Stimulated activated naive CD8-positive, alpha-beta T cell treated with anti-CD3 and anti-CD28 coated beads, Interleukin-15, Interleukin-2, amounts not matched to agents 100 ng/mL and 50 ng/mL, for 24 hours (primary cell): ENCODE measurements around the gene NTRK2.

Experiments
- H3K27ac Mint-ChIP-seq: one replicate; pipeline ENCODE4 v1.8.0; 2021; ENCODE audit warnings: mild to moderate bottlenecking, mixed read lengths
- H3K27me3 Mint-ChIP-seq: one replicate; pipeline ENCODE4 v1.8.0; 2021; ENCODE audit warnings: mixed read lengths
- H3K36me3 Mint-ChIP-seq: one replicate; pipeline ENCODE4 v1.8.0; 2021; ENCODE audit warnings: low read depth, mixed read lengths
- H3K4me1 Mint-ChIP-seq: one replicate; pipeline ENCODE4 v1.8.0; 2021; ENCODE audit warnings: low read depth, mixed read lengths
- H3K4me3 Mint-ChIP-seq: one replicate; pipeline ENCODE4 v1.8.0; 2021; ENCODE audit warnings: mild to moderate bottlenecking, mixed read lengths
- H3K9me3 Mint-ChIP-seq: one replicate; pipeline ENCODE4 v1.8.0; 2021; ENCODE audit warnings: mixed read lengths

Gene NTRK2

DNA sequence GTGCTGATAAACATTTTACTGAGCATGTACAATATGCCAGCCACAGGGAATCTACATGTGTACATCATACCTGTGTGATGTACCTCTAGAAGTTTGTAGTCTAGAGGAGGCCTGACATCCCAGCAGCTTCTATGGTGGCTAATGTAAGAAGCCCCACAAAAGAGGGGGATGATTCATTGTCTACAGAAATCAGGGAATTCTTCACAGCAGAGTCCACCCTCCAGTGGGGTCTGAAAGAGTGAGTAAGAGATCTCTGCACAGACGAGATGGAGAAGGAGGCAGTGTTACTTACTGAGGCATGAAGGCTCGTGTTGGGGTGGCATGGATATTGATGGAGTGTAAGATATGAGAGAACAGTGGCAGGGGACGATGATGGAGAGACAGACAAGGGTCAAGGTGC, 103.0 kb downstream of the NTRK2 start:
- Mint-ChIP-seq H3K36me3 (no peaks in the 10 kb centered on the region), H3K4me1 (no peaks in the 10 kb centered on the region), H3K9me3 (no peaks in the 10 kb centered on the region), H3K4me3 (no peak overlapping the region), H3K27me3 (no peaks in the 10 kb centered on the region), H3K27ac (no peak overlapping the region)

DNA sequence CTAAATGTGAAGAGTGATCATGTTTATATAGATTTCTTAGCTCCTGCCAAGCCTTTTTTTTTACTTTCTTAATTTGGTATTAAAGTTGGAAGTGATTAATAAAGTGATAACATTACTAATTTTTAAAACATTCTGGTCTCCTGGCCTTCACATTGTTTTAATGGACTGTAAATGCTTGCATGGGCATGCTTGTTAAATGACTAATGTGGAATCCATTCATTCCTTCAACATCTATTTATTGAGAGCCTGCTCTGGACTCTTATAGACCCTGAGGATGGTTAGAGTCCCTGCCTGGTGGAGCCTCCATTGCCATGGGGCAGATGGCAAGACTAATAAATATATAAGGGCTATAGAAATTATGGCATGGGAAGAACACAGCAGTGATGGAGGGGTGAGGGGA, 103.5 kb downstream of the NTRK2 start:
- Mint-ChIP-seq H3K36me3 (no peaks in the 10 kb centered on the region), H3K4me3 (no peak overlapping the region), H3K27me3 (no peaks in the 10 kb centered on the region), H3K9me3 (no peaks in the 10 kb centered on the region), H3K4me1 (no peaks in the 10 kb centered on the region), H3K27ac (no peak overlapping the region)

DNA sequence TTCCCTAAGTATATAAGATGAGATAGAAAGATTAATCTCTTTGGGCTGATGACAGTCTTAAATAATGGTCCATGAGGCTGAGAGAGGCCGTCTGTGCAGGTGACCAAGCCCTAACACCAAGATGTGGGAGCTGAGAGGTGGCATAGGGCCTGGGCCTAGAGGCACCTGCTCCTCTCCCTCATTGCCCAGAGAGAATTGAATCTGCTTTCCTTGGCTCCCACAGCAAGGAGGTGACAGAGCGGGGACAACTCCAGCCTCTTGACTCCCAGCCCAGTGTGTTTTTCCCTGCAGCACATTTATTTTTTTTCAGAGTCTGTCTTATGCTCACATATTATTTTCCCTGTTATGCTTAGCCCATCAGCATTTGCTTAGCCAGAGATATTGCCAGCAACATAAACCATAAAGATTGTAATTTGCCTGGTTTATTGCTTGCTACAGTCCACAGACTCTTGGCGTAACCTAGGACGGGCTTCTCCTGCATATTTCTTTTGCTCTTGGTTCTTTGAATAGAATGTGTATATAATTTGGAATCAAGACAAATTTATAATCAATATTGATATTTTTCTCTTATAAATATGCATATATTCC, 105.6 kb downstream of the NTRK2 start:
- H3K36me3 Mint-ChIP-seq: no peaks in the 10 kb centered on the region
- H3K9me3 Mint-ChIP-seq: no peaks in the 10 kb centered on the region
- no peak overlapping the region for H3K4me3 Mint-ChIP-seq
- H3K27ac Mint-ChIP-seq: no peak overlapping the region
- H3K4me1 Mint-ChIP-seq: no peaks in the 10 kb centered on the region
- no peaks in the 10 kb centered on the region for H3K27me3 Mint-ChIP-seq

DNA sequence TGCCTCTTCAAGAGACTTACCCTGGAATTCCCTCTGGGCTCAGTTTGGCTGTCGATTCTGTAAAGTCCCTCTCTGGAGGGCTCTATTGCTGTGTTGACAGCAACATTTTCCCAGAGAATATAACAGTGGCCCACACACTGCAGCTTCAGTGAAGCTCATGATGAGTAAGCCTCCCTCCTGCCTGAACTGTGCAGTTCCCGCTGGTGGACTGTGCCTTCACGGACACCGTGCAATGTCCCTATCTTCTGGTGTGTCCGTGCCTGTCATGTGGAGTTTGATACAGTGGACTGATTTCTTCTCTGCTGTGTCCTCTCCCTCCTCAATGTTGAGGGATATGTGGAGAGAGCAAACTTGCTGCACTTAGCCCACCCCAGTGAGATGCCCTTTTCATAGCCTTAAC, 109.0 kb downstream of the NTRK2 start:
- Mint-ChIP-seq H3K4me3 (no peak overlapping the region), H3K36me3 (no peaks in the 10 kb centered on the region), H3K27me3 (peaks cover 11% of the 10 kb centered on the region), H3K4me1 (no peaks in the 10 kb centered on the region), H3K9me3 (no peaks in the 10 kb centered on the region), H3K27ac (no peak overlapping the region)

DNA sequence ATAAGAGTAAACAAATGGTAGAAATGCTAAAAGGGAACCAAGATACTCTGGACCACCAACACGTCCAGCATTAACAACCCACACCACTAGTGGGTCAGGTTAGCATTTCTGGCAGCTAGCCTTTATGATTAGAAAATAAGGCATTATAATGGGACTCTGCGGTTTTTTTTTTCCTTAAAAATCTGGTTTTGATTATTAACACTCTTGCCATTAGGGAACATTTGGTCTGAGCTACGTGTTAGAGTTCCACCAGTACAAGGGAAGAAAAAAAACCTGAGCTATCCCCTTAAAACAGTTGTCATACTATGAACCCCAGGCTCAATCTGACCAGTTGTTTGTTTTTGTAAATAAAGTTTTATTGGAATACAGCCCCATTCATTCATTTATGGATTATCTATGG, 110.4 kb downstream of the NTRK2 start:
- Mint-ChIP-seq H3K4me3 (no peak overlapping the region), H3K36me3 (no peaks in the 10 kb centered on the region), H3K27ac (no peak overlapping the region), H3K4me1 (no peaks in the 10 kb centered on the region), H3K27me3 (peaks cover 11% of the 10 kb centered on the region), H3K9me3 (no peaks in the 10 kb centered on the region)

DNA sequence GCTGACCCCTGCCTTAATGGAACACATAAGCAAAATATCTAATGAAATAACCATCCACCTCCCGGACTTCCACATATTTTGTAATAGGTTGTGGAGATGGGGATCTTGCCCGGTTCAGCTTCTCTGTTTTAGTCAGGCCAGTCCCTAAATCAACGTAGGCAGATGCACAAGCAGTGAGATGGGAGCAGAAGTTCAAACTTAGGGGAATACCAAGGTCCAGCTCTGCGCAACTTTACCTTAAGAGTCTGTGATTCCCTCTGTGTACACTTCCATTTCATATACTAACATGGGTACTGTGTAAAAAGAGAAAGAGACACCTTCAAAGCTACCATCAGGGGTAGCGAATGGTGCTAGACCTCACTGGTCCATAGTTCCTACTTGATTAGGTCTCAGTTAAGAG, 110.9 kb downstream of the NTRK2 start:
- H3K27me3 Mint-ChIP-seq: peaks cover 11% of the 10 kb centered on the region
- H3K36me3 Mint-ChIP-seq: no peaks in the 10 kb centered on the region

DNA sequence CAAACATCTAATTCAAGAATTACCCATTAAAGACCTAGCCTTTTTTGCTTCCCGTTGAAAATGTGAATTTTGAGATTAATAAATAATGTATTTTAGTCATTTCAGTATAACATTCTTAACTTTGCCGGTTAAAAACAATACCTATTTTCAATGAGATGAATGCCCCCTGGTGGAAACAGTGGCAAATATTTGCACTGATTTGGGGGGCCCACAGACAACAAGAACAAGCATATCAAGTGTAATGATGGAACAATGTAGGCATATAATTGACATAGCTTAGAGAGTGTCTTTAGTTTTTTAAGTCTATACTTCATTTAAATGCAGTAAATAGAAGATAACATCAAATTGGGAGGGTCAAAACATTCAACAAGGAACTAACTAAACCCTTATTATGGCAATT, 111.9 kb downstream of the NTRK2 start:
- H3K27ac Mint-ChIP-seq: no peak overlapping the region

More for the DNA sequence above, 110.9 kb downstream of the NTRK2 start:
- H3K4me3 Mint-ChIP-seq: no peak overlapping the region
- no peaks in the 10 kb centered on the region for H3K9me3 Mint-ChIP-seq
- no peak overlapping the region for H3K27ac Mint-ChIP-seq
- no peaks in the 10 kb centered on the region for H3K4me1 Mint-ChIP-seq

DNA sequence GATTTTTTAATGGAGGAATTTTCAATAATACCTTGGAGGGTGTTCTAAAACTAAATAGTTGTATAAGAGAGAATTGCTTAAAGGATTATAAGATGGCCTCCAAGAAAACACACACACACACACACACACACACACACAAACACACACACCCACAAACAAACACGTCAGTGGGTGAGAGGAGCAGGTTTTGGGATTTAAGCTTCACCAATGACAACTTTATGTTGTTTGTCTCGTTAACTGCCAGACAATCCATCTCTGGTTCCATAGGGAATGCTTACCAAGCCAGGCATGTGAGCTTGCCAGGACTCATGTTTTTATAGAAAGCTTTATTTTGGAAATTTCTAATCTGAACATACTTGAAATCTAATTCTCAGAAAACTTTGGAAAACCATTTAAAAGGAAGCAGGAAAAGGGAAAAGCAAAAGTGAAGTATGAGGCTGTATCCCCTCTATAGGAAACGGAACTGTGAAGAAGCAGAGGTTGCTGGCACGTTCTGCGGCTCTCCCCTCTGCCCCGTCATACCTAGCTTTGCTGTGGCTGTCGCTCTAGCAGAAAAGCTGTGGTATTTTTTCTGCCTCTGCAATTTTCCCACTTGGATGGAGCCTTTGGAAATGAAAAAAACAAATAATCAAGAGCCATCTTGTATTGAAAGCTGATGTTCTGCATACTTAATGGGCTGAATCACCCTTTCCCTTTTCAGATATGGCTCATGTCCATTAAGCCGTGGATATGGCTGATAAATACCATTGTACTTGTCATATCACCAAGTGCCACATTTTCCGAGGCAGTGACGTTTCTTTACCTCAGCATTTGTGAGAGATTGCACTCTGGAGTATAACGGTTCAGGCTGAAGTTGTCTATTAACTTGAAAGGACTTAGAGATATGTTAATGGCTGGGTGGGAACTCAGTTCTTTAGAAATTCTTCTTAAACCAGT, 112.7 kb downstream of the NTRK2 start:
- H3K27ac Mint-ChIP-seq: no peak overlapping the region

More for the DNA sequence above, 111.9 kb downstream of the NTRK2 start:
- no peaks in the 10 kb centered on the region for H3K4me1 Mint-ChIP-seq
- no peaks in the 10 kb centered on the region for H3K36me3 Mint-ChIP-seq
- H3K27me3 Mint-ChIP-seq: peaks cover 11% of the 10 kb centered on the region
- no peak overlapping the region for H3K4me3 Mint-ChIP-seq
- H3K9me3 Mint-ChIP-seq: no peaks in the 10 kb centered on the region

DNA sequence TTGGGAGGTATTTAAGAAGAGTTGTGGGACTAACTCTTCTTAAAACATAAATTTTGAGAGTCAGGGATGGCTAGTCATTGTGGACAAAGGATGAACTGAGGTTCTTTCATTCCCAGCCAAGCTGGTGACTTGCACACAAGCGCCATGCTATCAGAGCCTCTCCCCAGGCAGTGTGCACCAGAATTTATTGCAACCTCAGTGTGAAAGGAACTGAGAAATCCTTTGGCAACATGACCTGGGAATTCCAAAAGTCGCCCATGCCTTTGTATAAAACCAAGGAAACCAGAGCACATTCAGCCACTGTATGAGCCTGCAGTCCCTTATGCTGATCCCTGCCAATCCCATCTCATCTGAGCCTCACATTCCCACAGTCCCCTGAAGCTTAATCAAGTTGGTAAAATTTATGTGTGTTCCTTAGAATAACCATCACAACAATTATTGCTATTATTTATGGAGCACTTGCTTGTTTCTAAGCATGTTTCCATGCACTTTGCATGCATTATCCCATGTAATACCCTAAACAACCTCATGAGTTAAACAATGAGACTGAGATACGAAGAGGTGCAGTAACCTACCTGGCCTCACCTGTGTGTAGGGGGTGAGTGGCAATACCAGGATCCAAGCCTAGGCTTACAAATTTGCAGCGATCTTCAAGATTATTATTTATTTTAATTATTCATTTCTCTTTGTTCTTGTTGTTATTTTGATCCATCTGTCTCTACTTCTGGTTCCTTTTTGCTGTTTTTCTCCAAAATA, 116.4 kb downstream of the NTRK2 start:
- Mint-ChIP-seq H3K27ac (no peak overlapping the region), H3K27me3 (peaks cover 8% of the 10 kb centered on the region), H3K36me3 (no peaks in the 10 kb centered on the region), H3K4me1 (no peaks in the 10 kb centered on the region), H3K9me3 (no peaks in the 10 kb centered on the region), H3K4me3 (no peak overlapping the region)

More for the DNA sequence above, 112.7 kb downstream of the NTRK2 start:
- Mint-ChIP-seq H3K9me3 (no peaks in the 10 kb centered on the region), H3K4me3 (no peak overlapping the region), H3K27me3 (peaks cover 11% of the 10 kb centered on the region), H3K4me1 (no peaks in the 10 kb centered on the region), H3K36me3 (no peaks in the 10 kb centered on the region)

DNA sequence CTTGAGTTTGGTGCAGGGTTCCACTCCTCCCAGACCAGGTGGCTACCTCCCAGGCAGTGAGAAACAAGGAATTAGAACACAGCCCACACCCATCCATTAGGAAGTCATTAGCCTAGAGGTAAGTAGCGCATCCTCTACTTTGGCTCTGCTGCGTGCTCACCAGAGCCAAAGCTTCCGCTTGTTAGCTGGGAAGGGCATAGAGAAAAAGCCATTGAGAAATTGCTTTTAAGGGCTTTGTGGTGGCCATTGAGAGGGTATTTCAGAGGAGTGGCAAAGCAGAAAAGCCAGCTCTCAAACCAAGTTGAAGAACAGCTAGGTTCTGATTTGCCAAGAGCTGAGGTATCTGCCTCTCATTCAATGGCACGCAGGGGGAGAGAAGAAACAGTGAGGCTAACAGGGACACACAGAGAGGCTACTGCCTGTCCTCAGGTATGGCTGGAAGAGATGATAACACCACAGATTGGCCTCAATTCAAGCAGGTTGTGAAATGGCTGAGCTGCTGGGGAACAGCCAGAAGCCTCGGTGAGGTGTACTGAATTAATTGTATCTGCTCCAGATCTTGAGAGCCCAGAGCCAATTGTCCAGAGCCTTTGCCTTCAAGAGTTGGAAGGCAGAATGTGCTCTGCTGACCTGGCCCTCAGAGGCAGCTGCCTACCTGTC, 119.4 kb downstream of the NTRK2 start:
- H3K36me3 Mint-ChIP-seq: no peaks in the 10 kb centered on the region
- H3K4me3 Mint-ChIP-seq: no peak overlapping the region
- no peaks in the 10 kb centered on the region for H3K4me1 Mint-ChIP-seq
- no peaks in the 10 kb centered on the region for H3K9me3 Mint-ChIP-seq
- H3K27ac Mint-ChIP-seq: no peak overlapping the region
- peaks cover 3% of the 10 kb centered on the region for H3K27me3 Mint-ChIP-seq

DNA sequence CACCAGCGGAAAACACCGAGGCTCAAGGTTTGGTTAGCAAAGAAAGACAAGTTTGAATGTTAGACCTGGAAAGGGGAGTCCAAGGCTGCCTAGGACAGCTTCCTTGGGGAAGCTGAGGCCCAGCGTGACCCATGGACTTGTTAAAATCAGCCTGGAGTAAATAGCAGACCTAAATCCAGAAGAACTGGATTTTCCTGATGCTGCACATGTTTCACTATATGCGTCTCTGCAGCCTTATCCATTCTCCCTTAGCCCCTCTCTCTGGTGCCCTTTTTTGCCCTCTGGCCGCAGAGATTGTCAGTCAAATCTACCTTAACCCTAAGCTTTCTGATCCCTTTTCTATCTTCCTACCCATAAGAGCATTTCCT, 119.9 kb downstream of the NTRK2 start:
- H3K27me3 Mint-ChIP-seq: peaks cover 3% of the 10 kb centered on the region
- H3K4me1 Mint-ChIP-seq: no peaks in the 10 kb centered on the region
- no peak overlapping the region for H3K27ac Mint-ChIP-seq
- no peak overlapping the region for H3K4me3 Mint-ChIP-seq
- H3K36me3 Mint-ChIP-seq: no peaks in the 10 kb centered on the region
- H3K9me3 Mint-ChIP-seq: no peaks in the 10 kb centered on the region

DNA sequence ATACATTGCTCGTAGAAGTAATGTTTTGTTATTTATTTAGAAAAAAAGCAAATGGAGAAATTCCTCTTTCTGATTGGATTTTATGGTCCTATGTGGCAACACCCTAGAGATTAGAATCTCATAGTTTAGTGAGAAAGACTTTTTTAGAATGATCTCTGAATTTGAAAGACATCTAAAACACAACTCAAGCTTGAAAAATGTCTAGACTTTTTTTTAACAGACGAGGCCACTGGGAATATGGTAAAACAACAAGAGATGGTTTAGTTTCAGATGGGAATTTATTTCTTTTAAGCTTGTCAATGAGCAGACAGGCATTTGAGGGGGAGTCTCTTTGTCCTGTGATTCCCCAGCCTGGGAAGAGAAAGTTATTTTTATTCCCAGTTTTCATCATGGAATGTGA, 122.1 kb downstream of the NTRK2 start:
- H3K4me3 Mint-ChIP-seq: no peak overlapping the region
- no peaks in the 10 kb centered on the region for H3K4me1 Mint-ChIP-seq
- no peaks in the 10 kb centered on the region for H3K36me3 Mint-ChIP-seq

DNA sequence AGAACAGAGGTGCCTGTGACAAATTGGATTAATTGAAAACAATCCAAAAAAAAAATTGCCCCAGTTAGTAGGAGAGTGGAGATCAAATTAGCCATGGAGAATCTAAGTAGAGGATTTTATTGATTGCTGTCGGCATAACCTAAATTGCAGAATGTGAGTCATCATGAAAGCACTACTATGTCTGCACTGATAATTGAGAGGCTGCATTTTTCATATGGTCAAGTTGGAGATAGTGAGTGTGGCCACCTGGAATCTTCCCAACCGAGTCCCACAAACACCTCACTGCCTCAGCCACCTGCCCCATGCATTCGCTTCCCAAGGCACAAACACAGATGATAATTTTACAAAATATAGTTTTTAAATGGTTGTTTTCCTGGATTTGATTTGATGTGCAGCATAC, 123.7 kb downstream of the NTRK2 start:
- no peak overlapping the region for H3K27ac Mint-ChIP-seq
- no peaks in the 10 kb centered on the region for H3K36me3 Mint-ChIP-seq
- H3K4me1 Mint-ChIP-seq: no peaks in the 10 kb centered on the region
- no peak overlapping the region for H3K4me3 Mint-ChIP-seq
- H3K27me3 Mint-ChIP-seq: peaks cover 3% of the 10 kb centered on the region
- no peaks in the 10 kb centered on the region for H3K9me3 Mint-ChIP-seq

More for the DNA sequence above, 122.1 kb downstream of the NTRK2 start:
- no peak overlapping the region for H3K27ac Mint-ChIP-seq
- no peaks in the 10 kb centered on the region for H3K9me3 Mint-ChIP-seq
- H3K27me3 Mint-ChIP-seq: peaks cover 3% of the 10 kb centered on the region

DNA sequence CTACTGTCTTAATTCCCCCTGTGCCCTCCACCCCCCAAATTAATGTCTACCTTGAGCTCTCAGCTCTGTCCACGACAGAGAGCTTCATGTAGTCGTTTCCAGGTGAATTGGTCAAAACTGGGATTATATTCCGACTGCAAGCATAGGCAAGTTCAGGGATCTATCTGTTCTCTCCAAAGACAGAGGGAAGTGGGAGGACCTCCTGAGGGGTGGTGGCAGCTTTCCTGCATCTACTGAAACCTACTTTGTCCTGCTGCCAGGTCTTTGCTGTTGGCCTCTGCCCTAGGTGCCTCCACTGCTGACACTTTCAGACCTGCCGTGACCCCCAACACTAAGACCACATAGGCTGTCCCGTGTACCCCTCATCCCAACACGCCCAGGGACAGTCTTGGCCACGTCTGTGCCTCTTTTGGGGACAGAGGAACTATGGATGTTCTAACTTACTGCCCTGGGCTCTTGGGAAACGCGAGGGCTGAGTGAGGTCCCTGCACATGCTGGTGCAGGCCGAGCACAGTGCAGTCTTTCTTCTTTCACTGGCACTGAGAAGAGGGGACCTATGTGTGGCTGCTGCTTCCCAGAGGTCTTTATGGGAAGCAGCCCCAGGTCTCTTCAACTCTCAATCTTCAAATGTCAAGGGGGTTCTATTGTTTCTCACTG, 125.6 kb downstream of the NTRK2 start:
- Mint-ChIP-seq H3K36me3 (no peaks in the 10 kb centered on the region), H3K4me3 (no peak overlapping the region), H3K27me3 (peaks cover 3% of the 10 kb centered on the region), H3K9me3 (no peaks in the 10 kb centered on the region), H3K27ac (no peak overlapping the region), H3K4me1 (no peaks in the 10 kb centered on the region)
